Sigmoid colon (tissue), 4 donors: ENCODE results near the gene AHCY.

ENCODE experiments used
- CTCF ChIP-seq, 4 experiments: fragments of 450-650 bp in 3 of 4; fragments of 200-600 bp in 1 of 4; IDR thresholded peaks; one replicate each; pipeline ENCODE4 v1.5.1; 2016 to 2019; ENCODE audit warnings: antibody characterized with exemption in 4 of 4, mild to moderate bottlenecking in 3 of 4, moderate library complexity in 2 of 4
- POLR2A ChIP-seq, 2 donors: fragments of 450-650 bp; IDR thresholded peaks; one replicate each; pipeline ENCODE4 v1.6.1; 2016; ENCODE audit warnings: antibody characterized with exemption in 2 of 2, mild to moderate bottlenecking in 2 of 2, moderate library complexity in 2 of 2
- POLR2AphosphoS5 ChIP-seq, 4 donors: sonication (generic); formaldehyde crosslinking; IDR thresholded peaks; one replicate each; pipeline ENCODE4 v1.6.1; 2017; ENCODE audit warnings: antibody characterized with exemption in 4 of 4

GRCh38 chr20:34260208-34260942 is 42.8 kb downstream of the AHCY start:
- TF ChIP-seq CTCF (IDR thresholded peaks at IDR 0.05): no peak
- no peak for TF ChIP-seq POLR2A (IDR thresholded peaks at IDR 0.05)
- no peak for TF ChIP-seq POLR2AphosphoS5 (IDR thresholded peaks at IDR 0.05)
